ENCODE data around the gene MOV10L1.

MOV10L1 gene

GRCh38 chr22:50153756-50154140, 63.9 kb downstream of the MOV10L1 start:
- H3K4me1 ChIP-seq, result no peaks in the 10 kb centered on the region
- H3K27me3 ChIP-seq, result peaks cover 0 to 35% of the 10 kb centered on the region in 2 donors
- H3K4me3 ChIP-seq, result no peak overlapping the region
- intact Hi-C loops (cut with DNase I; ENCODE audit: low total_unique reads), result no loop called here
- DNase-seq, result no peak
- no peaks in the 10 kb centered on the region for H3K9me3 ChIP-seq
- no peaks in the 10 kb centered on the region for H3K36me3 ChIP-seq
- no peak for TF ChIP-seq CTCF (IDR thresholded peaks at IDR 0.05)
- no peak overlapping the region for H3K27ac ChIP-seq

- Histone ChIP-seq H3K4me1 (no peaks in the 10 kb centered on the region), H3K27me3 (peaks cover 0 to 43% of the 10 kb centered on the region in 2 donors), H3K36me3 (no peaks in the 10 kb centered on the region), H3K27ac (no peak overlapping the region), H3K4me3 (no peak overlapping the region), H3K9me3 (no peaks in the 10 kb centered on the region)
- intact Hi-C loops (cut with DNase I; ENCODE audit: low total_unique reads), result no loop called here
- TF ChIP-seq CTCF (IDR thresholded peaks at IDR 0.05), result no peak
- no peak for DNase-seq
These were observed 68.0 kb downstream of the MOV10L1 start for GRCh38 chr22:50157709-50158375.

- no peak overlapping the region for H3K27ac ChIP-seq
- no peaks in the 10 kb centered on the region for H3K36me3 ChIP-seq
- intact Hi-C loops (cut with DNase I; ENCODE audit: low total_unique reads), result no loop called here
- no peak for TF ChIP-seq CTCF (IDR thresholded peaks at IDR 0.05)
- no peak overlapping the region for H3K4me3 ChIP-seq
- peaks cover 0 to 48% of the 10 kb centered on the region in 2 donors for H3K27me3 ChIP-seq
- H3K4me1 ChIP-seq, result no peaks in the 10 kb centered on the region
- DNase-seq, result no peak
- H3K9me3 ChIP-seq, result no peaks in the 10 kb centered on the region
These were observed 71.1 kb downstream of the MOV10L1 start for GRCh38 chr22:50160947-50161346.

GRCh38 chr22:50161508-50162390, 71.9 kb downstream of the MOV10L1 start:
- Histone ChIP-seq H3K4me1 (no peaks in the 10 kb centered on the region), H3K27me3 (peaks cover 0 to 44% of the 10 kb centered on the region in 2 donors), H3K9me3 (no peaks in the 10 kb centered on the region), H3K4me3 (no peak overlapping the region), H3K27ac (no peak overlapping the region), H3K36me3 (no peaks in the 10 kb centered on the region)
- intact Hi-C loops (cut with DNase I; ENCODE audit: low total_unique reads), result no loop called here
- no peak for DNase-seq
- no peak for TF ChIP-seq CTCF (IDR thresholded peaks at IDR 0.05)

- H3K4me3 ChIP-seq, result no peak overlapping the region
- no peak for TF ChIP-seq CTCF (IDR thresholded peaks at IDR 0.05)
- H3K27me3 ChIP-seq, result peaks cover 0 to 47% of the 10 kb centered on the region in 2 donors
- DNase-seq, result no peak
- intact Hi-C loops (cut with DNase I; ENCODE audit: low total_unique reads), result no loop called here
- no peaks in the 10 kb centered on the region for H3K36me3 ChIP-seq
- no peaks in the 10 kb centered on the region for H3K4me1 ChIP-seq
- H3K9me3 ChIP-seq, result no peaks in the 10 kb centered on the region
- no peak overlapping the region for H3K27ac ChIP-seq
These were observed 72.7 kb downstream of the MOV10L1 start for GRCh38 chr22:50162391-50162956.

Data from tibial artery (tissue), 4 donors.